ENCODE results near the gene MYL5.
"Not testable (repeated sequence)": the region's sequence is repeated elsewhere in the genome, so short reads cannot be mapped to it uniquely, and the experiment has no call there.

The MYL5 gene

GRCh38 chr4:657834-658667 lies 16.3 kb upstream of the MYL5 start:
- no peak for DNase-seq

- no peak for DNase-seq
Measured at GRCh38 chr4:658681-659667, 15.4 kb upstream of the MYL5 start.

GRCh38 chr4:659851-660250 lies 14.5 kb upstream of the MYL5 start:
- no peak for DNase-seq

GRCh38 chr4:660401-660800 lies 13.9 kb upstream of the MYL5 start:
- DNase-seq, result no peak

- no peak for DNase-seq
Measured at GRCh38 chr4:661231-661630, 13.1 kb upstream of the MYL5 start.

GRCh38 chr4:661881-662761 lies 12.2 kb upstream of the MYL5 start:
- DNase-seq, result no peak

- DNase-seq, result no peak
Measured at GRCh38 chr4:663046-663437, 11.3 kb upstream of the MYL5 start.

GRCh38 chr4:663438-664428 lies 10.6 kb upstream of the MYL5 start:
- no peak for DNase-seq

GRCh38 chr4:664713-665231 lies 9.6 kb upstream of the MYL5 start:
- DNase-seq, result no peak

GRCh38 chr4:665381-665750 lies 9.0 kb upstream of the MYL5 start:
- no peak for DNase-seq

- no peak for DNase-seq
Measured at GRCh38 chr4:665751-666435, 8.4 kb upstream of the MYL5 start.

- DNase-seq, result no peak
Measured at GRCh38 chr4:666436-666810, 7.9 kb upstream of the MYL5 start.

- DNase-seq, result no peak
Measured at GRCh38 chr4:666822-667544, 7.4 kb upstream of the MYL5 start.

GRCh38 chr4:667545-667925 lies 6.8 kb upstream of the MYL5 start:
- no peak for DNase-seq

- not testable (repeated sequence) for DNase-seq
Measured at GRCh38 chr4:668219-668618, 6.1 kb upstream of the MYL5 start.

GRCh38 chr4:669806-670559 lies 4.4 kb upstream of the MYL5 start:
- not testable (repeated sequence) for DNase-seq

GRCh38 chr4:671769-672168 lies 2.6 kb upstream of the MYL5 start:
- no peak for DNase-seq

- DNase-seq, result no peak
Measured at GRCh38 chr4:673349-674091, 822 bp upstream of the MYL5 start.

Measured in fibroblast of upper back skin (primary cell).